SK-N-MC (cell line): Measurements from ENCODE around the gene CFTR.

Experiments used
- EZH2 ChIP-seq: fragments of 200-600 bp; sonication (generic); IDR thresholded peaks from one replicate; pipeline ENCODE4 v1.6.1; 2017; ENCODE audit warnings: antibody characterized with exemption
- FOXP2 ChIP-seq: optimal IDR thresholded peaks from 2 replicates; pipeline ENCODE3; 2011; ENCODE audit warnings: mild to moderate bottlenecking, moderate library complexity; ENCODE audit not compliant: insufficient read depth; ENCODE audit errors: extremely low read length, control extremely low read depth
- POLR2AphosphoS5 ChIP-seq: IDR thresholded peaks from 2 replicates; pipeline ENCODE4 v1.6.1; 2012; ENCODE audit warnings: mild to moderate bottlenecking, low read depth, low read length, borderline replicate concordance

DNA sequence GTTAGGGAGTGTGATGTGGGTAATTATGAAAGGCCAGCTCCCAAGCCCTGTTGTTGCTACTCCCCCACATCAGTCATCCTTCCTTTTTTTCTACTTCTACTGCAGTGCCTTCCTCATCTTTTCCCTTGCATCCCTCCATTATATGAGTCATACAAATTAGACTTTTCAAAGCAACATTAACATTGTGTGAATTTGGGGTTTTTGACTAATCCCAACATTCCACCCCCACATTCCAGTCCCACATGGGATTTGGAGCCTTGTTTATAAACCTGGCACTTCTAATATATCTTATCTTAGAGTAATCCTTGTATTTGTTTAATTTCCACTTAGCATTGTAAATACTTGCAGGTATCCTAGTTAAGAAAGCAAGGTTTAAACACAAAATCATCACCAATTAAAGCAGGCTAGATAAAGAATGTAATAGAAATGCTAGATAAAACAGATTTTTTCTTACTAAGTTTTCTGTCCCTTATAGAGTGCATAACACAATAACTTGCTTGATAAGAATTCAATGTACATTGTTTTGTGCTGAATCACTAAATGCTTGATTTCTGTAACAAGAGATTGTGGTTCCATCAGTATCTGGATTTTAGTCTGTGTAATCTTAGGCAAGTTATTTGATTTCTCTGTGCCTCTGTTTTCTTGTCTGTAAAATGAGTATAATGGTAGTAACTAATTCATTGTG is 165.8 kb downstream of the CFTR start:
- no peak for TF ChIP-seq EZH2
- TF ChIP-seq FOXP2 = no peak
- no peak for TF ChIP-seq POLR2AphosphoS5
